OCI-LY3 (cell line): ENCODE data around the gene CHGA.

Experiments used
- H2AFZ ChIP-seq: fragments of 200-600, 300-600 bp; shearing (Covaris generic); 2 replicates; pipeline ENCODE4 v1.6.0; 2014; ENCODE audit warnings: antibody characterized with exemption, low read depth, low read length
- H3K27ac ChIP-seq: fragments of 200-600, 300-600 bp; sonication (generic); 2 replicates; pipeline ENCODE4 v1.5.1; 2014; ENCODE audit warnings: mild to moderate bottlenecking, low read length, moderate library complexity, mixed read lengths
- H3K27me3 ChIP-seq: fragments of 200-600, 300-600 bp; sonication (generic); 2 replicates; pipeline ENCODE4 v1.6.1; 2014; ENCODE audit warnings: low read depth, low read length, mixed read lengths
- H3K36me3 ChIP-seq: fragments of 200-600, 300-600 bp; sonication (generic); replicated peaks from 2 replicates; pipeline ENCODE3; 2014; ENCODE audit warnings: low read depth, low read length, mixed read lengths
- H3K4me1 ChIP-seq: fragments of 300-600, 200-600 bp; sonication (generic); 2 replicates; pipeline ENCODE4 v1.6.1; 2014; ENCODE audit warnings: low read length, mixed read lengths
- H3K4me2 ChIP-seq: fragments of 200-600, 300-600 bp; sonication (generic); 2 replicates; pipeline ENCODE4 v1.6.1; 2014; ENCODE audit warnings: low read length, mixed read lengths
- H3K4me3 ChIP-seq: fragments of 300-600, 200-600 bp; sonication (generic); 2 replicates; pipeline ENCODE4 v1.5.1; 2014; ENCODE audit warnings: antibody characterized with exemption, mild to moderate bottlenecking, low read length, moderate library complexity
- H3K79me2 ChIP-seq: fragments of 300-600, 200-600 bp; shearing (Covaris generic); 2 replicates; pipeline ENCODE4 v1.6.1; 2014; ENCODE audit warnings: mild to moderate bottlenecking, low read length, mixed read lengths
- H3K9ac ChIP-seq: fragments of 300-600, 200-600 bp; shearing (Covaris generic); 2 replicates; pipeline ENCODE4 v1.6.0; 2014; ENCODE audit warnings: mild to moderate bottlenecking, low read length, moderate library complexity
- H3K9me3 ChIP-seq: fragments of 200-600, 300-600 bp; shearing (Covaris generic); 2 replicates; pipeline ENCODE4 v1.6.1; 2014; ENCODE audit warnings: low read length, mixed read lengths; ENCODE audit not compliant: insufficient read depth
- H4K20me1 ChIP-seq: fragments of 200-600, 300-600 bp; sonication (generic); 2 replicates; pipeline ENCODE4 v1.6.1; 2016; ENCODE audit warnings: low read length, mixed read lengths; ENCODE audit not compliant: insufficient read depth
- CTCF ChIP-seq: fragments of 200-600, 300-600 bp; sonication (generic); IDR thresholded peaks from 2 replicates; pipeline ENCODE4 v1.5.1; 2014; ENCODE audit warnings: antibody characterized with exemption, low read length, low read depth
- EZH2phosphoT487 ChIP-seq: fragments of 200-600 bp; shearing (Covaris generic); IDR thresholded peaks from 2 replicates; pipeline ENCODE4 v1.6.1; 2018; ENCODE audit warnings: antibody characterized with exemption, mixed run types, low read depth

Gene CHGA

GRCh38 chr14:92890830-92891588 lies 31.9 kb upstream of the CHGA start:
- H3K79me2 ChIP-seq = no peaks in the 10 kb centered on the region
- H2AFZ ChIP-seq = no peak overlapping the region
- H3K9ac ChIP-seq = no peak overlapping the region
- peaks cover 19% of the 10 kb centered on the region; the same call in 1 of the 2 replicates for H3K27me3 ChIP-seq
- no peaks in the 10 kb centered on the region for H3K36me3 ChIP-seq
- no peak overlapping the region for H3K27ac ChIP-seq
- TF ChIP-seq CTCF (no peak), EZH2phosphoT487 (no peak)
- H3K9me3 ChIP-seq = peaks cover 6% of the 10 kb centered on the region; the same call in 1 of the 2 replicates
- H3K4me3 ChIP-seq = no peak overlapping the region
- no peaks in the 10 kb centered on the region for H3K4me1 ChIP-seq
- H3K4me2 ChIP-seq = no peak overlapping the region
- no peaks in the 10 kb centered on the region for H4K20me1 ChIP-seq

- Histone ChIP-seq H3K9ac (no peak overlapping the region), H3K9me3 (peaks cover 6% of the 10 kb centered on the region; the same call in 1 of the 2 replicates), H3K27ac (no peak overlapping the region), H3K79me2 (no peaks in the 10 kb centered on the region), H2AFZ (no peak overlapping the region), H3K27me3 (peaks cover 14% of the 10 kb centered on the region; the same call in 1 of the 2 replicates), H3K36me3 (no peaks in the 10 kb centered on the region), H3K4me2 (no peak overlapping the region), H3K4me3 (no peak overlapping the region), H3K4me1 (no peaks in the 10 kb centered on the region), H4K20me1 (no peaks in the 10 kb centered on the region)
- TF ChIP-seq CTCF (no peak), EZH2phosphoT487 (no peak)
Measured at GRCh38 chr14:92892589-92892988, 30.4 kb upstream of the CHGA start.

- H3K4me3 ChIP-seq = no peak overlapping the region
- no peaks in the 10 kb centered on the region for H4K20me1 ChIP-seq
- H3K4me1 ChIP-seq = no peaks in the 10 kb centered on the region
- no peak overlapping the region for H2AFZ ChIP-seq
- H3K9me3 ChIP-seq = peaks cover 6% of the 10 kb centered on the region; the same call in 1 of the 2 replicates
- no peaks in the 10 kb centered on the region for H3K79me2 ChIP-seq
- peaks cover 9% of the 10 kb centered on the region; the same call in 1 of the 2 replicates for H3K27me3 ChIP-seq
- no peak overlapping the region for H3K27ac ChIP-seq
- TF ChIP-seq CTCF (no peak), EZH2phosphoT487 (no peak)
- H3K9ac ChIP-seq = no peak overlapping the region
- no peak overlapping the region for H3K4me2 ChIP-seq
- no peaks in the 10 kb centered on the region for H3K36me3 ChIP-seq
Measured at GRCh38 chr14:92895352-92895878, 27.5 kb upstream of the CHGA start.

- Histone ChIP-seq H3K9me3 (peaks cover 3% of the 10 kb centered on the region; the same call in 1 of the 2 replicates), H3K36me3 (no peaks in the 10 kb centered on the region), H3K79me2 (no peaks in the 10 kb centered on the region), H3K27ac (no peak overlapping the region), H2AFZ (no peak overlapping the region), H3K4me2 (no peak overlapping the region), H3K4me1 (no peaks in the 10 kb centered on the region), H3K4me3 (no peak overlapping the region), H4K20me1 (no peaks in the 10 kb centered on the region), H3K27me3 (peaks cover 3% of the 10 kb centered on the region; the same call in 1 of the 2 replicates), H3K9ac (no peak overlapping the region)
- TF ChIP-seq CTCF (no peak), EZH2phosphoT487 (no peak)
Measured at GRCh38 chr14:92897922-92898565, 24.9 kb upstream of the CHGA start.
